Hepatocyte (in vitro differentiated cells): Measurements from ENCODE around the gene SH3PXD2A. TPM values are rescaled to one million over a fixed set of nuclear protein-coding genes. Genes with fewer than 3 reads are reported as not detected.

Source experiments
- DNase-seq: peaks from one replicate; pipeline ENCODE4 v3.0.0-alpha.2; 2016; ENCODE audit warnings: low spot score
- H2AFZ ChIP-seq: fragments of 200-600 bp; sonication (generic); 2 replicates; pipeline ENCODE4 v1.6.0; 2016; ENCODE audit warnings: antibody characterized with exemption, mild to moderate bottlenecking
- H3K27ac ChIP-seq: fragments of 200-600 bp; sonication (generic); 2 replicates; pipeline ENCODE4 v1.5.1; 2016; ENCODE audit warnings: mild to moderate bottlenecking
- H3K27me3 ChIP-seq: fragments of 200-600 bp; sonication (generic); 2 replicates; pipeline ENCODE4 v1.6.1; 2016
- H3K36me3 ChIP-seq: fragments of 200-600 bp; sonication (generic); replicated peaks from 2 replicates; pipeline ENCODE4 v1.5.1; 2016; ENCODE audit warnings: low read depth; ENCODE audit not compliant: insufficient read depth
- H3K4me1 ChIP-seq: fragments of 200-600 bp; sonication (generic); 2 replicates; pipeline ENCODE4 v1.5.1; 2016; ENCODE audit warnings: mild to moderate bottlenecking, moderate library complexity; ENCODE audit not compliant: insufficient read depth
- H3K4me2 ChIP-seq: fragments of 200-600 bp; sonication (generic); 2 replicates; pipeline ENCODE4 v1.6.0; 2016
- H3K4me3 ChIP-seq: fragments of 200-600 bp; sonication (generic); 2 replicates; pipeline ENCODE4 v1.5.1; 2016; ENCODE audit warnings: mild to moderate bottlenecking
- H3K79me2 ChIP-seq: fragments of 200-600 bp; sonication (generic); 2 replicates; pipeline ENCODE4 v1.6.0; 2017; ENCODE audit warnings: mild to moderate bottlenecking
- H3K9me2 ChIP-seq: fragments of 200-600 bp; sonication (generic); replicated peaks from 2 replicates; pipeline ENCODE4 v1.6.0; 2017; ENCODE audit warnings: mild to moderate bottlenecking; ENCODE audit not compliant: insufficient read depth
- H3K9me3 ChIP-seq: fragments of 200-600 bp; sonication (generic); 2 replicates; pipeline ENCODE4 v1.5.1; 2016; ENCODE audit warnings: low read depth, mild to moderate bottlenecking
- H4K20me1 ChIP-seq: fragments of 200-600 bp; sonication (generic); 2 replicates; pipeline ENCODE4 v1.6.0; 2016; ENCODE audit warnings: mild to moderate bottlenecking; ENCODE audit not compliant: insufficient read depth, poor library complexity, severe bottlenecking
- EZH2 ChIP-seq: fragments of 200-600 bp; sonication (generic); IDR thresholded peaks from 2 replicates; pipeline ENCODE4 v1.6.1; 2016; ENCODE audit warnings: antibody characterized with exemption, mild to moderate bottlenecking, borderline replicate concordance
- EZH2phosphoT487 ChIP-seq: fragments of 200-600 bp; sonication (generic); IDR thresholded peaks from one replicate; pipeline ENCODE4 v1.6.1; 2018; ENCODE audit warnings: antibody characterized with exemption, mild to moderate bottlenecking, low read depth, moderate library complexity; ENCODE audit not compliant: unreplicated experiment, severe bottlenecking
- WGBS: methylation state at CpG from one replicate; pipeline ENCODE4 v1.1.6; 2016; ENCODE audit warnings: low lambda C conversion rate; ENCODE audit errors: missing lambda C conversion rate; 5-methylcytosine and 5-hydroxymethylcytosine counted together
- polyA plus RNA-seq: library from polyadenylated mRNA; unstranded; fragments of >200 nt; fragmentation: Nextera tagmentation; extraction: Ambion mirVana; gene quantifications from 2 replicates; pipeline ENCODE4 v1.2.1, GENCODE V29; 2016
- total RNA-seq: library from RNA; depleted of rRNA; stranded (reverse); fragments of >200 nt; gene quantifications from 2 replicates; pipeline ENCODE4 v1.2.3, GENCODE V29; 2014
- TF ChIP-seq, protein P1 (sequence below): fragments of 200-600 bp; sonication (generic); IDR thresholded peaks from 2 replicates; pipeline ENCODE4 v1.5.1; 2016; ENCODE audit warnings: antibody characterized with exemption, mild to moderate bottlenecking; ENCODE audit not compliant: poor library complexity

SH3PXD2A gene
- total and polyA plus RNA-seq, 2 experiments from 2014 or later, result 8.4 to 13.6 TPM

- H3K36me3 ChIP-seq, result no peaks in the 10 kb centered on the region
- no peaks in the 10 kb centered on the region for H4K20me1 ChIP-seq
- no peak for DNase-seq
- TF ChIP-seq, protein P1, sequence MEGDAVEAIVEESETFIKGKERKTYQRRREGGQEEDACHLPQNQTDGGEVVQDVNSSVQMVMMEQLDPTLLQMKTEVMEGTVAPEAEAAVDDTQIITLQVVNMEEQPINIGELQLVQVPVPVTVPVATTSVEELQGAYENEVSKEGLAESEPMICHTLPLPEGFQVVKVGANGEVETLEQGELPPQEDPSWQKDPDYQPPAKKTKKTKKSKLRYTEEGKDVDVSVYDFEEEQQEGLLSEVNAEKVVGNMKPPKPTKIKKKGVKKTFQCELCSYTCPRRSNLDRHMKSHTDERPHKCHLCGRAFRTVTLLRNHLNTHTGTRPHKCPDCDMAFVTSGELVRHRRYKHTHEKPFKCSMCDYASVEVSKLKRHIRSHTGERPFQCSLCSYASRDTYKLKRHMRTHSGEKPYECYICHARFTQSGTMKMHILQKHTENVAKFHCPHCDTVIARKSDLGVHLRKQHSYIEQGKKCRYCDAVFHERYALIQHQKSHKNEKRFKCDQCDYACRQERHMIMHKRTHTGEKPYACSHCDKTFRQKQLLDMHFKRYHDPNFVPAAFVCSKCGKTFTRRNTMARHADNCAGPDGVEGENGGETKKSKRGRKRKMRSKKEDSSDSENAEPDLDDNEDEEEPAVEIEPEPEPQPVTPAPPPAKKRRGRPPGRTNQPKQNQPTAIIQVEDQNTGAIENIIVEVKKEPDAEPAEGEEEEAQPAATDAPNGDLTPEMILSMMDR, result no peak
- no peaks in the 10 kb centered on the region for H3K79me2 ChIP-seq
- H3K9me3 ChIP-seq, result no peaks in the 10 kb centered on the region
- peaks cover 5% of the 10 kb centered on the region for H3K4me1 ChIP-seq
- no peaks in the 10 kb centered on the region for H3K9me2 ChIP-seq
- H3K4me3 ChIP-seq, result no peak overlapping the region
- H3K27ac ChIP-seq, result no peak overlapping the region
- H3K4me2 ChIP-seq, result no peak overlapping the region
- H2AFZ ChIP-seq, result no peak overlapping the region
- WGBS, result 97% methylated on average over 21 of the region's 23 CpGs
- no peaks in the 10 kb centered on the region for H3K27me3 ChIP-seq
Observed at GRCh38 chr10:103603382-103603781, 252.0 kb downstream of the SH3PXD2A start.

- H3K27me3 ChIP-seq, result no peaks in the 10 kb centered on the region
- no peak overlapping the region for H3K4me3 ChIP-seq
- DNase-seq, result no peak
- no peak overlapping the region for H2AFZ ChIP-seq
- no peaks in the 10 kb centered on the region for H3K36me3 ChIP-seq
- H3K4me2 ChIP-seq, result no peak overlapping the region
- no peaks in the 10 kb centered on the region for H3K9me3 ChIP-seq
- 98% methylated on average over 16 of the region's 16 CpGs for WGBS
- no peaks in the 10 kb centered on the region for H4K20me1 ChIP-seq
- no peak overlapping the region for H3K27ac ChIP-seq
- TF ChIP-seq EZH2 (no peak), EZH2phosphoT487 (no peak)
- TF ChIP-seq, protein P1, result no peak
- no peaks in the 10 kb centered on the region for H3K9me2 ChIP-seq
- H3K79me2 ChIP-seq, result no peaks in the 10 kb centered on the region
- H3K4me1 ChIP-seq, result peaks cover 8% of the 10 kb centered on the region
Observed at GRCh38 chr10:103602852-103603155, 252.6 kb downstream of the SH3PXD2A start.

DNA sequence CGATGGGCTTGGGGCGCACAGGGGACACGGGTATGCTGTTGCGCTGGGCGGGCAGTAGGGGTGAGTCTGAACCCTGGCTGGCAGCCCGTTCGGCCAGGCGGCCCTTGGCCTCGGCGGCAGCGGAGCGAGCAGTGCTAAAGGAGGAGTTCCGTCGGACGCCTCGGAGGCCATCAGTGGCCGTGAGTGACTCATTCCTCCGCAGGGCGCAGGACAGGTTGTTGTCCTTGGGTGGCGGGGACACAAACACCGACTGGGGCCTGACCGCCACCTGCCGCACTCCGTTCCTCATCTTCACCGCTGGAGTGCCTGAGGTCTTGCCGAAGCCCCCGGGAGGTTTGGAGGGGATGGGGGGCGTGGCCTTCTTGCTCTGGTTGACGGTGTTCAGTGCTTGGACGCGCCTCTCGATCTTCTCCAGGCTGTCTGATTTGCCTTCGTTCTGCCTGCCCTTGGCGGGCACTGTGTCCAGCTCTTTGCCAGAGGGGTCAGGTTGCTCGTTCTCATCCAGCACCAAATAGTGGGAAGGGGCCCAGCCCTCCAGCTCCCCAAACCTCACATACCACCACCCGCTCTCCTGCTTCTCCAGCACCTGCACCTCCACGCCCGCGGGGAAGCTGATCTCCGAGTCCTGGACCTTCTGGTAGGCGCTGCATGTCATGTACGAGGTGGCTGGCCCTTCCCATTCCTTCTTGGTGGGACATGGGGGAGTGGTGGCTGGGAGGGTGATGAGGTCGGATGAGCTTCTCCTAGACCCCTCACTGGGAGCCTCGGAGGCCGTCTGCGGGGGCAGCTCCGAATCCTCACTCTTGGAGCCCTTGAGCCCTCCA lies 253.1 kb downstream of the SH3PXD2A start:
- no peak overlapping the region for H2AFZ ChIP-seq
- 95% methylated on average over 41 of the region's 47 CpGs for WGBS
- no peaks in the 10 kb centered on the region for H3K9me2 ChIP-seq
- TF ChIP-seq EZH2phosphoT487, result no peak
- TF ChIP-seq, protein P1, result no peak
- no peak for TF ChIP-seq EZH2
- no peaks in the 10 kb centered on the region for H3K36me3 ChIP-seq
- peaks cover 12% of the 10 kb centered on the region for H3K4me1 ChIP-seq
- DNase-seq, result no peak
- no peaks in the 10 kb centered on the region for H3K27me3 ChIP-seq
- no peak overlapping the region for H3K27ac ChIP-seq
- no peak overlapping the region for H3K4me2 ChIP-seq
- H3K9me3 ChIP-seq, result no peaks in the 10 kb centered on the region
- no peaks in the 10 kb centered on the region for H3K79me2 ChIP-seq
- no peak overlapping the region for H3K4me3 ChIP-seq
- no peaks in the 10 kb centered on the region for H4K20me1 ChIP-seq
